ENCODE data around the gene HOXB6. TPM values are rescaled to one million over a fixed set of nuclear protein-coding genes. Genes with fewer than 3 reads are reported as not detected.

HOXB6 gene
- total RNA-seq, 4 donors from 2014 or later = 34.3 to 98.4 (median 66.7) TPM

DNA sequence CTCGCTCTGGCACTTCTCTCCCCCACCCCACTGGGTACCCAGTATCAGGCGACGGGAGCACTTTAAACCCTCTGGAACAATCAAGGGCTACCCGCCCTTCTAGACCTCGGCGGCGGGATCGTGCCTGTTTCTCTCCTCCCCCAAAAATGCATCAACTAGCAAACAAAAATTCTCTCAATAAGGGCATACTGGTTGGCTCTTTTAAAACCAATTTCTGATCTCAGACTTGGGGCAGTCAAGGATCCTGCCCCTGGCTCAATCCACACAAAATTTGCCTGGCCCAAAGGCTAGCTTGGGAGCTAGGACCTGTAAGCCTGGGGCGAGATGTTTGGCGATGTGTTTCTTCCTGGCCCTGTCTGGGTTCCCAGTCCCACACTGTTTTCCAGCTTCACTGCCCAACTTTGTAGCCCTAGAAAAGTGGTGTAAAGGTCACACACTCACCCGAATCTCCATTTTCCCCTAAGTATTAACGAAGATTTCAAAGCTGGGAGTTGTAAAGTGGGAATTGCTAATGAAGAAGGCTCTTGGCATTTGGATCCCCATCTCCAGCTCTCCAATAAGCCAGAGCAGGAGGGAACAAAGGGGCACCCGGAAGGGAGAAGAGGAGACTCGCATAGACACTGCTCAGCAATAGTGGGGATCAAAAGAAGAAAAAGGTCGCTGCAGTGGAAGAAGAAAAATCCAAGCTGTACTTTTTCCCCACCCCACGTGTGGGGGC is 45.5 kb downstream of the HOXB6 start:
- TF ChIP-seq POLR2A (IDR thresholded peaks at IDR 0.05) = no peak
- no peak for TF ChIP-seq CTCF (IDR thresholded peaks at IDR 0.05)
- no peaks in the 10 kb centered on the region for H3K36me3 ChIP-seq
- H3K27ac ChIP-seq = peak overlapping the region; percentile 6 to 96 (median 58)
- no peaks in the 10 kb centered on the region for H3K27me3 ChIP-seq
- peaks cover 0 to 91% (median 2%) of the 10 kb centered on the region in 4 donors for H3K4me1 ChIP-seq
- H3K9me3 ChIP-seq = no peaks in the 10 kb centered on the region
- no peak overlapping the region for H3K4me3 ChIP-seq
- no peak for DNase-seq

DNA sequence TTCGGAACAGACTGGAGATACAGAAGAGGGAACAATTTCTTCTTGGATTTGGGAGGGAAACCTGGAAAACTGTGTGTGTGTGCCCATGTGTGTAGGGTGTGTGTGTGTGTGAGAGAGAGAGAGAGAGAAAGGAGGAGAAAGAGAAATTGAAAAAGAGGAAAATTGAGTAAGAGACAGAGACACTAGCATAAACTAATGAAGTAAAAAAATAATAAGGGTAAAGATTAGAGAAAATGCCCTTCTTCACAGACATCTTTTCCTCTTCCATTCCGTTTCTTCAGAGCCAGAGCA is 46.0 kb downstream of the HOXB6 start:
- Histone ChIP-seq H3K27me3 (no peaks in the 10 kb centered on the region), H3K4me3 (no peak overlapping the region), H3K4me1 (peaks cover 0 to 88% (median 2%) of the 10 kb centered on the region in 4 donors), H3K36me3 (no peaks in the 10 kb centered on the region), H3K27ac (peak overlapping the region in 3 of 4 donors; percentile 6 to 96 (median 68)), H3K9me3 (no peaks in the 10 kb centered on the region)
- TF ChIP-seq POLR2A (IDR thresholded peaks at IDR 0.05) = no peak
- TF ChIP-seq CTCF (IDR thresholded peaks at IDR 0.05) = no peak
- no peak for DNase-seq

DNA sequence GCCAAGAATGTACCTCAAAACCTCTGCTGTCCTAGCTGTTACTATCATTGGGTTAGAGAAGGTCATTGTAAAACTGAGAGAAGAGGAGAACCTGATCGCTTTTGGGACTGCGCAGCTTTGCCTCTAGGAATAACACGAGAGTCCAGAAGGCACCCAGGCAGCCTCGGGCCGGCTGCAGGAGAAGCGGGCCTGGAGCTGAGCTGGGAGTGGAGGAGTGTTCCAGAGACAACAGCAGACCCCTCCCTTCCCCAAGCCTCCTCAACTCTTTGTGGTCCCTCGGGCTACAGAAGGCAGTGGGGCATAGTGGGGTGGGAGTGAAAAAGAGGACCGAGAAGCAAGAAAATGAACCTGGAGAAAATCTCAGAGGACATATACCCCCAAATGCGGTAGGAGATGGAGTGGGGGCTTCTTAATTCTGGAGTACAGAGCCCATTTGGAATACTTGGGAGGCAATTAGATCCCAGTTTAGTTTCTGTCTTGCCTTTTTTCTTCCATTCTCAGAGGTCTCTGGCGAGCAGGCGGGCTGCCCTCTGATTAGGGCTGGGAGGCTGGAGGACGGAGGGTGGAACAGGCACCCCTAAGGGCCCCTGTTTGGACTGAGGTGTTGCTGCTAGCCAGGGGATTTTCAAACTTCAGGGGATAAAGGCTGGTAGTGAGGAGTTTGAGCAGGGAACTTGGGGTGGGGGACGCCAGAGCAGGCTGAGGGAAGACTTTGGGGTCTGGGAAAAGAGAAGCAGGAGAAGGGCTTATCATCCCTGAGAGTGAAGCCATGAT is 46.5 kb downstream of the HOXB6 start:
- H3K27me3 ChIP-seq = no peaks in the 10 kb centered on the region
- DNase-seq = no peak
- no peaks in the 10 kb centered on the region for H3K36me3 ChIP-seq
- H3K4me1 ChIP-seq = peaks cover 0 to 84% (median 2%) of the 10 kb centered on the region in 4 donors
- H3K9me3 ChIP-seq = no peaks in the 10 kb centered on the region
- no peak overlapping the region for H3K4me3 ChIP-seq
- TF ChIP-seq CTCF (IDR thresholded peaks at IDR 0.05) (no peak), POLR2A (IDR thresholded peaks at IDR 0.05) (no peak)
- peak overlapping the region in 2 of 4 donors; percentile 68 to 96 for H3K27ac ChIP-seq

DNA sequence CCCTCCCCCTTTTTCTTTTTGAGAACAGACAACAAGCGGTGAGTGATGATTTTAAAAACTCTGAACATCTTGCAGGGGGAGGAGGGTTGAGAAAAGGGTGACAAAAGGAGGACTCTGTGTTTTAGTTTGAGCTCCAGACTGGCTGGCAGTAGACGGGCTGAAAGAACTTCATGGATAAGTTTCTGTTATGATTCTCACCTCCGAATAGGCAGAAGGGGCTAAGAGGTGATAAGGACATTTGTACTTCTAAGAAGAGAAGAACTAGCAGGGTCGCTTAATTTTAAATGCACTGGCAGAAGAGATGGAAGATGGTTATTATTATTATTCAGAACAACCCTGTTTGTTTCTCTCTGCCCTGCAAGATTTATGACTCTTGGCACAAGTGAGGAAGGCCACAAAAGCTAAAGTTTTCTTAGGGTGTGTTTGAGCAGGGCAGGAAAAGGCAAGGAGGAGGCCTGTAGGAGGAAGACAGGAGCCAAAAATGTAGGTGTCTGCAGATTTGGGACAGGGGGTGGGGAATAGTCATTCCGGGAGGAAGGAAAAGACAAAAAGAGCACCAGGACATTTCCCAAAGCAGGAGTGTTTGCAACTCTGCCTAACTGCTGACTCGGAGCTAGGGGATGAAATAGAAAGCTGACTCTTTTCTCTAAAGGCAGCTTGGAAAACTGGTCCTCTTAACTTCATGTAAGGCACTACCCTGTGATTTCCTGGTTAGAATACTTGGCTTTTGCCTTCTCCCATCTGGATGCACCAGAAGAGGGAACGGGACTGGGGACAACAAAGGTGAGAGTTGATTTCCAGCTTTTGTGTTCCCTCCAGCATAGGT is 48.0 kb downstream of the HOXB6 start:
- peaks cover 0 to 3% (median 0%) of the 10 kb centered on the region in 3 donors for H3K36me3 ChIP-seq
- H3K4me3 ChIP-seq = no peak overlapping the region
- no peaks in the 10 kb centered on the region for H3K9me3 ChIP-seq
- peaks cover 0 to 81% (median 2%) of the 10 kb centered on the region in 4 donors for H3K4me1 ChIP-seq
- H3K27ac ChIP-seq = peak overlapping the region; percentile 33 to 96 (median 48)
- TF ChIP-seq POLR2A (IDR thresholded peaks at IDR 0.05) = no peak
- DNase-seq = no peak
- H3K27me3 ChIP-seq = no peaks in the 10 kb centered on the region

DNA sequence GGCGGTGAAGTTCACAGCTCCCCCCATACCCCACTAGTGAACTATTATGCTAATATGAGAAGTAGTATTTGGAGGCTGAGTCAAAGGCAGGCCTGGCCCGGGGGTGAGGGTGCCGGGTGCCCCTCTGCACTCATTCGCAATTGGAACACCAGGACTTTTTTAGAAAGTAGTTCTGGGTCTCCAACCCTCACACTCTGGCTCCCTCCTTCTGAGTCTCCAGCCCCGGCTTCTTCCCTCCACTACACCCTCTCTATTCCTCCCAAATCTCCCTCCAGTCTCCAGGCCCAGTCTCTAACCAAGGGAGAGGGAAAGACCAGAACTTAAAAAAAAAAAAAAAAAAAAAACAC is 48.6 kb downstream of the HOXB6 start:
- H3K27me3 ChIP-seq = no peaks in the 10 kb centered on the region
- H3K4me3 ChIP-seq = no peak overlapping the region
- DNase-seq = no peak
- H3K4me1 ChIP-seq = peaks cover 0 to 76% (median 2%) of the 10 kb centered on the region in 4 donors
- H3K36me3 ChIP-seq = peaks cover 0 to 7% (median 0%) of the 10 kb centered on the region in 3 donors
- peak overlapping the region in 3 of 4 donors; percentile 33 to 96 (median 70) for H3K27ac ChIP-seq
- H3K9me3 ChIP-seq = no peaks in the 10 kb centered on the region
- TF ChIP-seq POLR2A (IDR thresholded peaks at IDR 0.05) = no peak
- no peak for TF ChIP-seq CTCF (IDR thresholded peaks at IDR 0.05)
